GM19372 (cell line): ENCODE measurements around the gene CFDP1.

Experiments used
- ATAC-seq: cut with Tn5 transposase; IDR thresholded peaks from one replicate; pipeline ENCODE4 v1.9.1; 2021; ENCODE audit warnings: mild to moderate bottlenecking, low read depth, moderate library complexity; ENCODE audit not compliant: unreplicated experiment

The CFDP1 gene

DNA sequence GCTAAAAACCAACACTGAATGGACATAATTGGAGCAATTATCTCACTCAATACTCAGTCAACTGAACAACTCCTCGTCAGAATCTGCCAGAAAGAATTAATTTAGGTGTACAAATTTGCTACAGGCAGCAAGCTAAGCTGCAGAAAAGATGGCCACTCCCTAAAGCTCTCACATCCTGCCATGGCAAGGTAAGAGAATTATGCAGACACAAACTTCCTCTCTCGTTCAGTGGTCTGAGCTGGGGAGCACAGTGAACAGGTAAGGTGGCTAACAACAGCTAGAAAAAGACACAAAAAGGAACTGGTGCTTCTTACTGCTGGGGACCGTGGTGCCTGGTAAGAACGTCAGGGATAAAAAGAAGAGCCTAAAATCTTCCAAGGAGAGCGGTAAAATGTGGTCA is 107.0 kb downstream of the CFDP1 start:
- ATAC-seq, result no peak

DNA sequence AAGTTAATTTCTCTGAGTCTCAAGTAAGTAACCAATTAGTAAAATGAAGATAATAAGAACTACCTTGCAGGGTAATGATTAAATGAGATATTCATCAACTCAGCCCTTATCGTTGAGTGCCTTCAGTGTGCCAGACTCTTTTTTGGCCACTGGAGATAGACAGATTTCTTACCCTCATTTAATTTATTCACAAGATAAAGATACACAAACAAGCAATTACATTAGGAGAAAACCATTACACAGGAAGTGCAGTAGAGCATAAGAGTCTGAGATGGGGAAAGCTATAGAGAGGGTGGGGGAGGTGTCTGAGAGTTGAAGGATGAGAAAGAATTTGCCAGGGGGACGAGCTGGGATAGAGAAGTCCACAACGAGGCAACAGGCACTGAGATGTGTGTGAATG is 109.4 kb downstream of the CFDP1 start:
- no peak for ATAC-seq

DNA sequence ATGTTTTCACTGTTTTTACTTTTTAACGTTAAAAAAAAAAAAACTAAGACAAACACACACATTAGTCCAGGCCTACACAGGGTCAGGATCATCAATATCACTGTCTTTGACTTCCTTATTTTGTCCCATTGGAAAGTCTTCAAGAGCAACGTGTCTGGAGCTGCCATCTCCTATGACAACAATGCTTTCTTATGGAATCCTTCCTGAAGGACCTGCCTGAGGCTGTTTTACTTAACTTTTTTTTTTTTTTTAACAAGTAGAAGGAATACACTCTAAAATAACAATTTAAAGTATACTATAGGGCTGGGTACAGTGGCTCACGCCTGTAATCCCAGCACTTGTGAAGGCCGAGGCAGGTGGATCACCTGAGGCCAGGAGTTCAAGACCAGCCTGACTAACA is 110.1 kb downstream of the CFDP1 start:
- no peak for ATAC-seq

DNA sequence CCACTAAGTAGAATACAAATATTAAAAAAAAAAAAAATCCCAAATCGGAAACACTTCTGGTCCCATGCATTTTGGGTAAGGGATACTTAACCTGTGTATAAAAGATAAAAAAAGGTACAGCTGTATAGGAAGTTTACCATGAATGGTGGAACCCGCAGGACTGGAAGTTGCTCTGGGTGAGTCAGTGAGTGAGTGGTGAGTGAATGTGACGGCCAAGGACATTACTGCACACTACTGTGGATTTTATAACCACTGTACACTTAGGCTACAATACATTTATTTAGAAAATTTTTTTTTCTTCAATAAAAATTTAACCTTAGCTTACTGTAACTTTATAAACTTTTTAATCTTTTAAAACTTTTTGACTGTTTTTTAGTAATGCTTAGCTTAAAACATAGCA is 110.6 kb downstream of the CFDP1 start:
- ATAC-seq, result no peak

DNA sequence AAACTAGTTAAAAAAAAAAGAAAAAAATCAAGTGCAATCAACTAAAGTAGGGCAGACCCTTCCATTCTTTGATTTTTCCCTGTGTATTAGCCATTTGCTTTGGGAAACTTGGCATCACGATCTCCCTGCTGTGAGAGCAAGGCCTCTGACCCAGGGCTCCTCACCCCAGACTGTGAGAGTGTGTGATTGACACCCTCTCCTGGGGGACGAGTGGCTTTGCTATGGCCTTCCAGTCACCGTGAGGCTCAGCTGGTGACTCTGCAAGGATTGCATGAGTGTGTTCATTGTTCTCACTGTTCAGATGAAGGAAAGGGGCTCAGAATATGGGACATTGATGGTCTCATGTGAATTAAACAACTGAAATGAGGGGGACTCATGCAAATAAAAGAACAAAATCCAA is 112.9 kb downstream of the CFDP1 start:
- no peak for ATAC-seq

GRCh38 chr16:75319513-75320411 is 113.5 kb downstream of the CFDP1 start:
- ATAC-seq, result peak; percentile 62

DNA sequence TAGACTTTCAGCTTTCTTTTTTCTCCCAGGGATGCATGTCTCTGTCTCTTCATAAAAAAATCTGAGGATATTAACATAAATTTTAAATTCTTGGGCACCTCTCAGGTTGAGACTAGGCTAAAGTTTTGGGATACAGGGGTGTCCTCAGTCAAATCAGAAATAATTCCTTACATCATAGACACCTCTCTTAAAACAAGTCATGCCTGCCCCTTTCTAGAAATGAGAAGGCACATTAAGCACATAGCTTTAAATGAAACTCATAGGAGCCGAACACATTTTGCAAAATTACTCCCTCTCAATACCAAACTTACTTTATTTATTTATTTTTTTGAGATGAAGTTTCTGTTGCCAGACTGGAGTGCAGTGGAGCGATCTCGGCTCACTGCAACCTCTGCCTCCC is 114.6 kb downstream of the CFDP1 start:
- ATAC-seq, result no peak

- no peak for ATAC-seq
Observed at GRCh38 chr16:75317532-75317931, 115.8 kb downstream of the CFDP1 start.

- ATAC-seq, result no peak
Observed at GRCh38 chr16:75317101-75317522, 116.2 kb downstream of the CFDP1 start.

DNA sequence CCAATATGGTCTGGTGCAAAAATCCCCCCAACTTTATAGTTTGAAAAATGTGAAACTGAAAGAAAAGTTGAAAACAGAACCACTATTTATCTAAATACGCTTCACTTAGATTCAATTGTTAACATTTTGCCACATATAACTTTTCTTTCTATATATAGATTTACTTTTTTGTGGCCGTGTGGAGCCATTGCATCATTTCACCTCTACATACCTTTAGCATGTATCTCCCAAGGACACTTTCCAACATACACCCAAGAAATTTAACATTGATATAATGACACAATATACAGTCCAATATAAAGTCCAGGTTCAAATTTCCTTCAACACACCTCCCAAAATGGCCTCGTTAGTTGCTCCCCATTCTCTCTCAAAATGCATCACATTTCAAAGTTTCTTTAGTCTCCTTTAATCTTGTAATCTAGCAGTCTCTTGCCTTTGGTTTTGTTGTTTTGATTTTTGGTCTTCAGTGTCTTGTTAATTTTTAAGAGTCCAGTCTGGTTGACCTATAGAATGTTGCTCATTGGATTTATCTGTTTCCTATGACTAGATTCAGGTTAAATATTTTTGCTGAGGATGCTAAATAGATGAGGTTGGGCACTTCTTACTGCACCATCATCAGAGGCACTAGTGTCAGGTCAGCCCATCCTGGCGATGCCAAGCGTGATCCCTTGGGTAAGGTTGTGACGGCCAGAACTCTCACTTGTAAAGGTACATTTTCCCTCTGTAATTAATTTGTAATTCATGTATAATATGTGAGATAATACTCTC is 117.6 kb downstream of the CFDP1 start:
- no peak for ATAC-seq

DNA sequence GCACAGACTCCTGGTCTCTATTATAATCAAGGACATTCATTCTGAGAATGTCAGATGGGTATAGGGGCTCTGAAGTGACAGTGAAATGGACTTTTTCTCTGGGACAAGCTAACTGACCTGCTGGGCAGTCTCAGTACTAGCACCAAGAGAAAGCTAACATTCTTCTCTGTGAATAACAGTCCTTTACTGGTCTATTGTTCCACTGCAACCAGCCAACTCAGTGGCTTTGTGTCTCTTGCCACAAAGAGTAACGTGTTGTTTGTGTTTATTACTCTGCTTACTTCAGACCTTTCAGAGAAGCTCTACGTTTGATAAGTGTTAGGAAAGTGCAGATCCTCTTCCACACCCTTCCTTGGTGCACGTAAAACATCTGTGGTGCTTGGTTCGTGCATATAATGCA is 120.4 kb downstream of the CFDP1 start:
- ATAC-seq, result no peak

DNA sequence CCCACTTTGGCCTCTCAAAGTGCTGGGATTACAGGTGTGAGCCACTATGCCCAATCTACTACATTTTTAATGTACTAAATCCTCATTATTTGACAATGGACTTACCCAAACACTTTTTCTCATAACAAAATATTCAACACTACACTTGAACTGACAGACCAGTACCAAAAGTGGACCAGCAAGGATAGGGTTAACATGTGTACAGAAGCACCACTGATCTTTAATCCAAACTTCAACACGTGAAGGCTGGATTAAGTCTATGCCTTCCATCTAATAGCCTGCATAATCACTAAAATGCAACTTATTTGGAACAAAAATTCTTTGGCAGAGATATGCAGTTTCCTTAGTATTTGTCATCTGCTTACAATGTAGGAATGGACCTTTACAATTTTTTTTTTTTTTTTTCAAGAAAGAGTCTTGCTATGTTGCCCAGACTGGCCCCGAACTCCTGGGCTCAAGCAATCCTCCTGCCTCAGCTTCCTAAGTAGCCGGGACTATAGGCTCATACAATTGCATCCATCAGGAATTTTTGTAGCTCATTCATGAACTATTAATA is 121.8 kb downstream of the CFDP1 start:
- ATAC-seq, result no peak

GRCh38 chr16:75310541-75310940 is 122.8 kb downstream of the CFDP1 start:
- ATAC-seq, result no peak

GRCh38 chr16:75309899-75310430 is 123.3 kb downstream of the CFDP1 start:
- no peak for ATAC-seq

GRCh38 chr16:75309156-75309555 is 124.1 kb downstream of the CFDP1 start:
- no peak for ATAC-seq

- no peak for ATAC-seq
Observed at GRCh38 chr16:75308011-75308410, 125.3 kb downstream of the CFDP1 start.

GRCh38 chr16:75307506-75307905 is 125.8 kb downstream of the CFDP1 start:
- ATAC-seq, result no peak

- no peak for ATAC-seq
Observed at GRCh38 chr16:75306099-75306762, 127.1 kb downstream of the CFDP1 start.

GRCh38 chr16:75305364-75306098 is 127.8 kb downstream of the CFDP1 start:
- no peak for ATAC-seq
